NCI-H2107 treated with DMSO at 0.1 percent for 48 hours (cell line): ENCODE measurements around the gene ACMSD.

Experiments
- DNase-seq: peaks from one replicate; lab custom pipeline; 2025; ENCODE audit not compliant: unreplicated experiment; lab: John Stamatoyannopoulos, UW

ACMSD gene

DNA sequence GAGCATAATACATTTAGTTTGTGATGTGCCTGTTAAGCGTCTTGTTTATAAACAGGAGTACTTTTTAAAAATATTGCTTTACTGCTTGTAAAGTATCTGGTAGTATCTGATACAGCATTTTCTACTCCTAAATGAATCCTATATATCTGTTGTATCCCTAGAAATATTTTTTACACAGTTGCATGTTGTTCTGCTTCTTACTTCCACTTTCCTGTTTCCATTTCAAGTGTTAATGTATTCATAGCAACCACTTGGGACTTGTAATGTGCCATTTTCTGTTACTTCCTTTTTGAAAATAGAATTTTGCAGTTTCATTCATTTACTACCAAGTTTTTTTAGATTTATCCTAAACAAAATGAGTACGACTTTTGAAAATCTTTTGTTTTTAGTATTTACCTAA lies 105.1 kb downstream of the ACMSD start:
- no peak for DNase-seq

GRCh38 chr2:134944975-134945374 lies 106.6 kb downstream of the ACMSD start:
- DNase-seq: no peak

- no peak for DNase-seq
Observed at GRCh38 chr2:134946073-134946472, 107.7 kb downstream of the ACMSD start.

- no peak for DNase-seq
Observed at GRCh38 chr2:134949981-134950708, 111.7 kb downstream of the ACMSD start.

DNA sequence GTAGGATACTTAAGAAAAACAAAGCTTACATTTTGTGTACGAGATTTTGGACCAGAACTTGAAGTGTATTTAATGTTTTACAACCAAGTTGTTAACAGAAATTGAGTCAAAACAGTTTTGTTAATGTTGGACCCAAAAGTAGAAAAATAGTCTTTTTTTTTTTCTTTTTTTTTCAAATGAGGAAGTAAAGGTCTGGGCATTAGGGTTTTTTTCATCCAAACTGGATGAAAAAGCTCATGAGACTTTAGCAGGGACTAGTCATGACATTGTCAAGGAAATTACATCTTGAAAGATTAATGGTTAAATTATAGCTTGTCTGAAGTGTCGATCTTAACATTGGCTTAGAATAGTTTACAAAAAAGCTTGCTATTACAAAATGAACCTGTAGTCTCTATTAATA lies 112.5 kb downstream of the ACMSD start:
- no peak for DNase-seq
